Kidney (tissue), 14 donors: ENCODE results near the gene EIF5. TPM values are rescaled to one million over a fixed set of nuclear protein-coding genes. Genes with fewer than 3 reads are reported as not detected.

Source experiments
- DNase-seq, 5 donors: peaks; one replicate each; pipeline ENCODE4 v3.0.0-alpha.2; 2013 to 2020
- FAIRE-seq: peaks from 2 replicates; lab custom pipeline; 2012; peaks lifted over from hg19 to GRCh38; lab: Jason Lieb, UNC
- H3K27ac ChIP-seq, 2 donors: one replicate each; pipeline ENCODE4 v1.7.0; 2013; ENCODE audit warnings: low read depth in 2 of 2, low read length in 2 of 2, inconsistent platforms in 1 of 2
- H3K27me3 ChIP-seq: one replicate; pipeline ENCODE4 v1.7.1; 2013; ENCODE audit warnings: low read length, inconsistent platforms; ENCODE audit not compliant: control insufficient read depth, insufficient read depth
- H3K36me3 ChIP-seq, 3 donors: one replicate each; pipeline versions ENCODE4 v1.7.0 to v1.7.1; 2013; ENCODE audit warnings: low read length in 3 of 3, control low read depth in 1 of 3, inconsistent platforms in 1 of 3; ENCODE audit not compliant: insufficient read depth in 3 of 3, control insufficient read depth in 2 of 3
- H3K4me1 ChIP-seq, 3 donors: one replicate each; pipeline versions ENCODE4 v1.7.0 to v1.7.1; 2013; ENCODE audit warnings: low read length in 3 of 3, inconsistent platforms in 1 of 3, low read depth in 1 of 3; ENCODE audit not compliant: control insufficient read depth in 2 of 3, insufficient read depth in 2 of 3
- H3K4me3 ChIP-seq, 3 donors: one replicate each; pipeline versions ENCODE4 v1.7.0 to v1.8.1; 2013; ENCODE audit warnings: low read length in 3 of 3, control low read depth in 1 of 3, inconsistent platforms in 1 of 3
- H3K9ac ChIP-seq, 3 donors: one replicate each; pipeline versions ENCODE4 v1.7.0 to v1.7.1; 2013; ENCODE audit warnings: low read length in 3 of 3, control low read depth in 1 of 3, inconsistent platforms in 1 of 3
- H3K9me3 ChIP-seq, 3 donors: one replicate each; pipeline versions ENCODE4 v1.7.0 to v1.7.1; 2013; ENCODE audit warnings: low read length in 3 of 3, control low read depth in 1 of 3, inconsistent platforms in 1 of 3; ENCODE audit not compliant: control insufficient read depth in 2 of 3, insufficient read depth in 1 of 3
- CTCF ChIP-seq: IDR thresholded peaks from 3 replicates; pipeline ENCODE4 v1.5.1; 2012; ENCODE audit warnings: mild to moderate bottlenecking, moderate library complexity, borderline replicate concordance; ENCODE audit not compliant: insufficient read depth; ENCODE audit errors: extremely low read depth
- intact Hi-C: fragments of 100-400 bp; cut with DNase I; formaldehyde crosslinking; loops from one replicate; pipeline ENCODE4 v1.11.1; 2022
- polyA plus RNA-seq: library from polyadenylated mRNA; stranded (reverse); fragments of 350-450 nt; fragmentation: Illumina TruSeq; extraction: RNeasy Lipid Tissue Mini Kit (QIAGEN cat#74804); gene quantifications from one replicate; pipeline ENCODE4 v1.2.3, GENCODE V29; 2014; ENCODE audit warnings: low read depth, low replicate concordance; ENCODE audit not compliant: insufficient read depth
- total RNA-seq: library from RNA; stranded (reverse); fragmentation: NEBNext Ultra II Directional; extraction: Animal tissue kit (Norgen Biotek cat#: 25700); gene quantifications from one replicate; pipeline ENCODE4 v1.2.1, GENCODE V29; 2021
- donor health status: control.
- donor health status: control.
- donor health status: control.
- donor health status: control.
- donor health status: control.
- donor health status: DM: yes; HTN: yes; CAD: no.
- donor health status: Normal renal cell carcinoma (clear cell type).

Gene EIF5
- total and polyA plus RNA-seq, 2 donors from 2014 or later = 91.2 to 229 TPM

- intact Hi-C loops = no loop called here
- Histone ChIP-seq H3K9ac (no peak overlapping the region), H3K27me3 (no peaks in the 10 kb centered on the region), H3K27ac (no peak overlapping the region), H3K36me3 (no peaks in the 10 kb centered on the region), H3K4me3 (no peak overlapping the region), H3K4me1 (no peaks in the 10 kb centered on the region), H3K9me3 (no peaks in the 10 kb centered on the region)
- no peak for TF ChIP-seq CTCF
- DNase-seq = no peak
- no peak for FAIRE-seq
Measured at GRCh38 chr14:103308717-103309616, 25.1 kb upstream of the EIF5 start.

GRCh38 chr14:103310576-103311095 is 23.4 kb upstream of the EIF5 start:
- DNase-seq (no peak), FAIRE-seq (no peak)
- H3K4me3 ChIP-seq = no peak overlapping the region
- no peaks in the 10 kb centered on the region for H3K27me3 ChIP-seq
- no peak for TF ChIP-seq CTCF
- no peak overlapping the region for H3K9ac ChIP-seq
- H3K9me3 ChIP-seq = no peaks in the 10 kb centered on the region
- H3K36me3 ChIP-seq = no peaks in the 10 kb centered on the region
- no peaks in the 10 kb centered on the region for H3K4me1 ChIP-seq
- H3K27ac ChIP-seq = no peak overlapping the region
- intact Hi-C loops = no loop called here

GRCh38 chr14:103311171-103311997 is 22.7 kb upstream of the EIF5 start:
- Histone ChIP-seq H3K4me3 (no peak overlapping the region), H3K9ac (no peak overlapping the region), H3K27ac (no peak overlapping the region), H3K27me3 (no peaks in the 10 kb centered on the region), H3K9me3 (no peaks in the 10 kb centered on the region), H3K36me3 (no peaks in the 10 kb centered on the region), H3K4me1 (no peaks in the 10 kb centered on the region)
- FAIRE-seq (no peak), DNase-seq (no peak)
- TF ChIP-seq CTCF = no peak
- intact Hi-C loops = no loop called here
